A204.1 (cell line): Measurements from ENCODE around the gene SYNPO2.
"Not testable (repeated sequence)": the region's sequence is repeated elsewhere in the genome, so short reads cannot be mapped to it uniquely, and the experiment has no call there.

Experiments used
- FAIRE-seq: peaks from 2 replicates; lab custom pipeline; 2012; peaks lifted over from hg19 to GRCh38; lab: Jason Lieb, UNC

Gene SYNPO2

GRCh38 chr4:119034276-119035008 is 145.8 kb downstream of the SYNPO2 start:
- no peak for FAIRE-seq

GRCh38 chr4:119035951-119036737 is 147.5 kb downstream of the SYNPO2 start:
- no peak for FAIRE-seq

- no peak for FAIRE-seq
Observed at GRCh38 chr4:119037709-119038108, 149.1 kb downstream of the SYNPO2 start.

- no peak for FAIRE-seq
Observed at GRCh38 chr4:119038116-119038841, 149.6 kb downstream of the SYNPO2 start.

- no peak for FAIRE-seq
Observed at GRCh38 chr4:119039160-119039559, 150.5 kb downstream of the SYNPO2 start.

- no peak for FAIRE-seq
Observed at GRCh38 chr4:119039779-119040178, 151.1 kb downstream of the SYNPO2 start.

- no peak for FAIRE-seq
Observed at GRCh38 chr4:119040261-119040660, 151.6 kb downstream of the SYNPO2 start.

- no peak for FAIRE-seq
Observed at GRCh38 chr4:119040694-119041185, 152.1 kb downstream of the SYNPO2 start.

- no peak for FAIRE-seq
Observed at GRCh38 chr4:119041396-119041795, 152.7 kb downstream of the SYNPO2 start.

- FAIRE-seq: peak; percentile 79
Observed at GRCh38 chr4:119041951-119042560, 153.4 kb downstream of the SYNPO2 start.

- FAIRE-seq: no peak
Observed at GRCh38 chr4:119046263-119046662, 157.6 kb downstream of the SYNPO2 start.

GRCh38 chr4:119047059-119047458 is 158.4 kb downstream of the SYNPO2 start:
- FAIRE-seq: not testable (repeated sequence)

GRCh38 chr4:119048446-119048845 is 159.8 kb downstream of the SYNPO2 start:
- FAIRE-seq: no peak

- no peak for FAIRE-seq
Observed at GRCh38 chr4:119049342-119049741, 160.7 kb downstream of the SYNPO2 start.

GRCh38 chr4:119050527-119051090 is 162.0 kb downstream of the SYNPO2 start:
- FAIRE-seq: no peak

GRCh38 chr4:119053245-119053644 is 164.6 kb downstream of the SYNPO2 start:
- FAIRE-seq: no peak

GRCh38 chr4:119053997-119054396 is 165.3 kb downstream of the SYNPO2 start:
- no peak for FAIRE-seq

- FAIRE-seq: no peak
Observed at GRCh38 chr4:119057417-119057816, 168.8 kb downstream of the SYNPO2 start.

GRCh38 chr4:119059221-119059620 is 170.6 kb downstream of the SYNPO2 start:
- FAIRE-seq: no peak

GRCh38 chr4:119067125-119067524 is 178.5 kb downstream of the SYNPO2 start:
- not testable (repeated sequence) for FAIRE-seq

GRCh38 chr4:119067670-119068360 is 179.2 kb downstream of the SYNPO2 start:
- FAIRE-seq: not testable (repeated sequence)
